Measurements from ENCODE around the gene SSC5D. TPM values are rescaled to one million over a fixed set of nuclear protein-coding genes. Genes with fewer than 3 reads are reported as not detected.
"Not testable (repeated sequence)": the region's sequence is repeated elsewhere in the genome, so short reads cannot be mapped to it uniquely, and the experiment has no call there.

The SSC5D gene
- total RNA-seq, 1 donor from 2014 or later: 0.24 TPM

- ATAC-seq: no peak
Measured at GRCh38 chr19:55488986-55489710, 912 bp downstream of the SSC5D start.

GRCh38 chr19:55489711-55490477, 1.7 kb downstream of the SSC5D start:
- ATAC-seq: no peak

- no peak for ATAC-seq
Measured at GRCh38 chr19:55490478-55491432, 2.5 kb downstream of the SSC5D start.

- ATAC-seq: no peak
Measured at GRCh38 chr19:55491546-55492360, 3.5 kb downstream of the SSC5D start.

GRCh38 chr19:55492362-55492944, 4.2 kb downstream of the SSC5D start:
- peak; percentile 11 for ATAC-seq

- ATAC-seq: no peak
Measured at GRCh38 chr19:55493052-55493644, 4.9 kb downstream of the SSC5D start.

GRCh38 chr19:55493645-55494171, 5.5 kb downstream of the SSC5D start:
- ATAC-seq: no peak

GRCh38 chr19:55494172-55494761, 6.0 kb downstream of the SSC5D start:
- no peak for ATAC-seq

GRCh38 chr19:55495646-55496349, 7.6 kb downstream of the SSC5D start:
- no peak for ATAC-seq

GRCh38 chr19:55496820-55497219, 8.6 kb downstream of the SSC5D start:
- ATAC-seq: not testable (repeated sequence)

- ATAC-seq: no peak
Measured at GRCh38 chr19:55497763-55498162, 9.5 kb downstream of the SSC5D start.

GRCh38 chr19:55498246-55498840, 10.1 kb downstream of the SSC5D start:
- no peak for ATAC-seq

- ATAC-seq: no peak
Measured at GRCh38 chr19:55500368-55500952, 12.2 kb downstream of the SSC5D start.

GRCh38 chr19:55502197-55502952, 14.1 kb downstream of the SSC5D start:
- no peak for ATAC-seq

GRCh38 chr19:55503157-55503501, 14.9 kb downstream of the SSC5D start:
- ATAC-seq: no peak

- ATAC-seq: peak; percentile 88
Measured at GRCh38 chr19:55503502-55504251, 15.4 kb downstream of the SSC5D start.

GRCh38 chr19:55504252-55504603, 16.0 kb downstream of the SSC5D start:
- ATAC-seq: no peak

- ATAC-seq: no peak
Measured at GRCh38 chr19:55504981-55505380, 16.7 kb downstream of the SSC5D start.

All from esophagus mucosa (tissue), 1 donor.